ENCODE results near the gene CSRP1. TPM values are rescaled to one million over a fixed set of nuclear protein-coding genes. Genes with fewer than 3 reads are reported as not detected.

Gene CSRP1
- polyA plus RNA-seq, 2 of the 4 experiments (the other 2 are of a cell fraction) = 277 to 655 TPM

DNA sequence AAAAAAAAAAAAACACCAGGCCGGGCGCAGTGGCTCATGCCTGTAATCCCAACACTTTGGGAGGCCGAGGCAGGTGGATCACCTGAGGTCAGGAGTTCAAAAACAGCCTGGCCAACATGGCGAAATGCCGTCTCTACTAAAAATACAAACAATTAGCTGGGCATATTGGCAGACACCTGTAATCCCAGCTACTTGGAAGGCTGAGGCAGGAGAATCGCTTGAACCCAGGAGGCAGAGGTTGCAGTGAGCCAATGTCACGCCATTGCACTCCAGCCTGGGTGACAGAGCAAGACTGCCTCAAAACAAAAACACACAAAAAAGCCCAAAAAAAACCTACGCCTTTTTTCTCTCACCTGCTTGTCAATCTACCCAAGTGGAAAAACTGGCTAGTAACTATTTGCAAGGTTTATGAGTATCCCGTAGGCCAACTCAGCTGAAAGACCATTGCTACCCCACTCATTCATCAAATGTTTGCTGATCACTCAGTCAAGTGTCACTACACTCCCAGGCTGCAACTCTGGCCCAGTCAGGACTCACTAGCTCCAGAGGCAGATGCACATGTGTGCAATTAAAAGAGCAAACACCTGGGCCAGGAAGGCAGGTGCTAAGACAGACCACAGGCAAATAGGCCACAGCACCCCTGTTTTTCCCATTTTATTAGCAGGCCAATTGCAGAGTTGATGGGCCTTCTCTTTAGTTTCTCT, 2.0 kb downstream of the CSRP1 start:
- Histone ChIP-seq H3K4me3 (peak overlapping the region; percentile 66), H3K4me2 (peak overlapping the region; percentile 85), H3K27ac (peak overlapping the region; percentile 87 to 96), H3K9me3 (no peaks in the 10 kb centered on the region), H3K4me1 (peaks cover 68% of the 10 kb centered on the region)
- FAIRE-seq (no peak), DNase-seq (ENCODE audit: low read depth in 1 of 2, low spot score in 1 of 2) (no peak), ATAC-seq (no peak)
- ChIA-PET CTCF (interaction anchor here (0.6 to 49.4 kb wide), 5 partner anchors 9 to 404 kb away, joined by 3 to 1452 read pairs (median 376); partner anchors contain the start of gene CSRP1), POLR2A (interaction anchor here (2.4 kb wide), 1 partner anchor 16 kb away, joined by 16 read pairs; no protein-coding TSS in a partner anchor)
- WGBS (ENCODE audit: missing lambda C conversion rate) = 76% methylated on average over 9 of the region's 9 CpGs
- TF ChIP-seq, protein P1, sequence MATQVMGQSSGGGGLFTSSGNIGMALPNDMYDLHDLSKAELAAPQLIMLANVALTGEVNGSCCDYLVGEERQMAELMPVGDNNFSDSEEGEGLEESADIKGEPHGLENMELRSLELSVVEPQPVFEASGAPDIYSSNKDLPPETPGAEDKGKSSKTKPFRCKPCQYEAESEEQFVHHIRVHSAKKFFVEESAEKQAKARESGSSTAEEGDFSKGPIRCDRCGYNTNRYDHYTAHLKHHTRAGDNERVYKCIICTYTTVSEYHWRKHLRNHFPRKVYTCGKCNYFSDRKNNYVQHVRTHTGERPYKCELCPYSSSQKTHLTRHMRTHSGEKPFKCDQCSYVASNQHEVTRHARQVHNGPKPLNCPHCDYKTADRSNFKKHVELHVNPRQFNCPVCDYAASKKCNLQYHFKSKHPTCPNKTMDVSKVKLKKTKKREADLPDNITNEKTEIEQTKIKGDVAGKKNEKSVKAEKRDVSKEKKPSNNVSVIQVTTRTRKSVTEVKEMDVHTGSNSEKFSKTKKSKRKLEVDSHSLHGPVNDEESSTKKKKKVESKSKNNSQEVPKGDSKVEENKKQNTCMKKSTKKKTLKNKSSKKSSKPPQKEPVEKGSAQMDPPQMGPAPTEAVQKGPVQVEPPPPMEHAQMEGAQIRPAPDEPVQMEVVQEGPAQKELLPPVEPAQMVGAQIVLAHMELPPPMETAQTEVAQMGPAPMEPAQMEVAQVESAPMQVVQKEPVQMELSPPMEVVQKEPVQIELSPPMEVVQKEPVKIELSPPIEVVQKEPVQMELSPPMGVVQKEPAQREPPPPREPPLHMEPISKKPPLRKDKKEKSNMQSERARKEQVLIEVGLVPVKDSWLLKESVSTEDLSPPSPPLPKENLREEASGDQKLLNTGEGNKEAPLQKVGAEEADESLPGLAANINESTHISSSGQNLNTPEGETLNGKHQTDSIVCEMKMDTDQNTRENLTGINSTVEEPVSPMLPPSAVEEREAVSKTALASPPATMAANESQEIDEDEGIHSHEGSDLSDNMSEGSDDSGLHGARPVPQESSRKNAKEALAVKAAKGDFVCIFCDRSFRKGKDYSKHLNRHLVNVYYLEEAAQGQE (IDR thresholded peaks at IDR 0.05) = no peak
- TF ChIP-seq HOXB13 (CRISPR knock-in tag; IDR thresholded peaks at IDR 0.05; ENCODE audit: low read depth) = peak; percentile 81
- no peak for TF ChIP-seq TFCP2L1 (CRISPR knock-in tag; IDR thresholded peaks at IDR 0.05)
- 0 out of 2 replicates have a peak, but pooled peaks have one; percentile 37 for TF ChIP-seq ZSCAN20 (CRISPR knock-in tag; IDR thresholded peaks at IDR 0.05)
- TF ChIP-seq ZNF302 (CRISPR knock-in tag; IDR thresholded peaks at IDR 0.05) = peak; percentile 77; the same call in 1 of the 2 replicates
- TF ChIP-seq, protein P2, sequence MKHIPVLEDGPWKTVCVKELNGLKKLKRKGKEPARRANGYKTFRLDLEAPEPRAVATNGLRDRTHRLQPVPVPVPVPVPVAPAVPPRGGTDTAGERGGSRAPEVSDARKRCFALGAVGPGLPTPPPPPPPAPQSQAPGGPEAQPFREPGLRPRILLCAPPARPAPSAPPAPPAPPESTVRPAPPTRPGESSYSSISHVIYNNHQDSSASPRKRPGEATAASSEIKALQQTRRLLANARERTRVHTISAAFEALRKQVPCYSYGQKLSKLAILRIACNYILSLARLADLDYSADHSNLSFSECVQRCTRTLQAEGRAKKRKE (CRISPR knock-in tag; IDR thresholded peaks at IDR 0.05; ENCODE audit: low read depth) = 0 out of 2 replicates have a peak, but pooled peaks have one; percentile 40
- peak; percentile 81 for TF ChIP-seq HEYL (CRISPR knock-in tag; IDR thresholded peaks at IDR 0.05)
- peak; percentile 48; the same call in 1 of the 2 replicates for TF ChIP-seq EHF (CRISPR knock-in tag; IDR thresholded peaks at IDR 0.05)
- TF ChIP-seq RARB (CRISPR knock-in tag; IDR thresholded peaks at IDR 0.05) = 0 out of 2 replicates have a peak, but pooled peaks have one; percentile 38
- TF ChIP-seq NR3C1 (IDR thresholded peaks at IDR 0.05) = no peak

DNA sequence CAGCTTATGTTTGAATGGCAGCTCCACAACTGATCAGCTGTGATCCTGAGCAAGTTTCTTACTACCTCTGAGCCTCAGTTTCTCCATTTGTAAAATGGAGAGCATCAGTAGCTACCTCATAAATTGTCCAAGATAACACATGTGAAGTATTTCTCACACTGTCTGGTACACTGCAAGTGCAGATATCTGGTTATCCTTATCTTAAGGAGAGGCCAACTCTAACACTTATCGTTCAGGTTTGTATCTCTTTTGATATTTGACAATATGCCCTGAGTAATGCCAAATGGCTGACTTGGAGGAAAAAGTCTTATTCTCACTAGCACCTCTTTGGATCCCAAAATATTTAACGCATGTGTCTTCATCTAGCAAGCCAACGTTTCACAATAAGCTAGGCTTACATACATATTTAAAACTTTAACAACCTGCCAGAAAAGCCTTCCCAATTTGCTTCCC, 2.7 kb downstream of the CSRP1 start:
- 50% methylated on average over 3 of the region's 3 CpGs for WGBS (ENCODE audit: missing lambda C conversion rate)
- no peaks in the 10 kb centered on the region for H3K9me3 ChIP-seq
- FAIRE-seq (no peak), DNase-seq (ENCODE audit: low read depth in 1 of 2, low spot score in 1 of 2) (no peak), ATAC-seq (no peak)
- ChIA-PET POLR2A (interaction anchor here (0.6 to 2.7 kb wide), 6 partner anchors 8 to 42 kb away, joined by 4 to 21 read pairs (median 11); no protein-coding TSS in a partner anchor), CTCF (interaction anchor here (19.8 to 49.4 kb wide), 3 partner anchors 10 to 52 kb away, joined by 376 to 1452 read pairs (median 1452); partner anchors contain the start of gene CSRP1)
- peak overlapping the region; percentile 66 for H3K4me3 ChIP-seq
- peak overlapping the region; percentile 85 for H3K4me2 ChIP-seq
- TF ChIP-seq MAFK (IDR thresholded peaks at IDR 0.05; ENCODE audit: partially characterized antibody) (no peak), ZFP36 (IDR thresholded peaks at IDR 0.05; ENCODE audit: borderline replicate concordance, partially characterized antibody) (no peak), CEBPB (IDR thresholded peaks at IDR 0.05) (no peak), EHF (CRISPR knock-in tag; IDR thresholded peaks at IDR 0.05) (0 out of 2 replicates have a peak, but pooled peaks have one; percentile 56), HOXA7 (CRISPR knock-in tag; IDR thresholded peaks at IDR 0.05) (0 out of 2 replicates have a peak, but pooled peaks have one; percentile 59), RNF2 (IDR thresholded peaks at IDR 0.05; ENCODE audit: borderline replicate concordance, low read depth) (no peak), HDAC2 (IDR thresholded peaks at IDR 0.05) (no peak), ZSCAN20 (CRISPR knock-in tag; IDR thresholded peaks at IDR 0.05) (no peak), ZNF302 (CRISPR knock-in tag; IDR thresholded peaks at IDR 0.05) (no peak), FOSB (CRISPR knock-in tag; IDR thresholded peaks at IDR 0.05) (0 out of 2 replicates have a peak, but pooled peaks have one; percentile 39), HEYL (CRISPR knock-in tag; IDR thresholded peaks at IDR 0.05) (0 out of 2 replicates have a peak, but pooled peaks have one; percentile 53), TFCP2L1 (CRISPR knock-in tag; IDR thresholded peaks at IDR 0.05) (no peak), BHLHE40 (IDR thresholded peaks at IDR 0.05; ENCODE audit: low read depth, low read length) (no peak), CBX8 (IDR thresholded peaks at IDR 0.05) (no peak), HOXB5 (CRISPR knock-in tag; IDR thresholded peaks at IDR 0.05) (0 out of 2 replicates have a peak, but pooled peaks have one; percentile 29), CHD2 (IDR thresholded peaks at IDR 0.05; ENCODE audit: low read length, partially characterized antibody) (no peak), HOXB13 (CRISPR knock-in tag; IDR thresholded peaks at IDR 0.05; ENCODE audit: low read depth) (peak; percentile 45; the same call in 1 of the 2 replicates)
- TF ChIP-seq, protein P3, sequence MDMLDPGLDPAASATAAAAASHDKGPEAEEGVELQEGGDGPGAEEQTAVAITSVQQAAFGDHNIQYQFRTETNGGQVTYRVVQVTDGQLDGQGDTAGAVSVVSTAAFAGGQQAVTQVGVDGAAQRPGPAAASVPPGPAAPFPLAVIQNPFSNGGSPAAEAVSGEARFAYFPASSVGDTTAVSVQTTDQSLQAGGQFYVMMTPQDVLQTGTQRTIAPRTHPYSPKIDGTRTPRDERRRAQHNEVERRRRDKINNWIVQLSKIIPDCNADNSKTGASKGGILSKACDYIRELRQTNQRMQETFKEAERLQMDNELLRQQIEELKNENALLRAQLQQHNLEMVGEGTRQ (IDR thresholded peaks at IDR 0.05) = no peak
- TF ChIP-seq, protein P4, sequence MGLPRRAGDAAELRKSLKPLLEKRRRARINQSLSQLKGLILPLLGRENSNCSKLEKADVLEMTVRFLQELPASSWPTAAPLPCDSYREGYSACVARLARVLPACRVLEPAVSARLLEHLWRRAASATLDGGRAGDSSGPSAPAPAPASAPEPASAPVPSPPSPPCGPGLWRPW (IDR thresholded peaks at IDR 0.05) = no peak
- TF ChIP-seq, protein P2 (CRISPR knock-in tag; IDR thresholded peaks at IDR 0.05; ENCODE audit: low read depth) = no peak
- TF ChIP-seq, protein P5, sequence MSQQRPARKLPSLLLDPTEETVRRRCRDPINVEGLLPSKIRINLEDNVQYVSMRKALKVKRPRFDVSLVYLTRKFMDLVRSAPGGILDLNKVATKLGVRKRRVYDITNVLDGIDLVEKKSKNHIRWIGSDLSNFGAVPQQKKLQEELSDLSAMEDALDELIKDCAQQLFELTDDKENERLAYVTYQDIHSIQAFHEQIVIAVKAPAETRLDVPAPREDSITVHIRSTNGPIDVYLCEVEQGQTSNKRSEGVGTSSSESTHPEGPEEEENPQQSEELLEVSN (IDR thresholded peaks at IDR 0.05; ENCODE audit: borderline replicate concordance, low read depth) = no peak
- TF ChIP-seq, protein P6, sequence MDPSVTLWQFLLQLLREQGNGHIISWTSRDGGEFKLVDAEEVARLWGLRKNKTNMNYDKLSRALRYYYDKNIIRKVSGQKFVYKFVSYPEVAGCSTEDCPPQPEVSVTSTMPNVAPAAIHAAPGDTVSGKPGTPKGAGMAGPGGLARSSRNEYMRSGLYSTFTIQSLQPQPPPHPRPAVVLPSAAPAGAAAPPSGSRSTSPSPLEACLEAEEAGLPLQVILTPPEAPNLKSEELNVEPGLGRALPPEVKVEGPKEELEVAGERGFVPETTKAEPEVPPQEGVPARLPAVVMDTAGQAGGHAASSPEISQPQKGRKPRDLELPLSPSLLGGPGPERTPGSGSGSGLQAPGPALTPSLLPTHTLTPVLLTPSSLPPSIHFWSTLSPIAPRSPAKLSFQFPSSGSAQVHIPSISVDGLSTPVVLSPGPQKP (IDR thresholded peaks at IDR 0.05; ENCODE audit: low read depth, low read length) = no peak
- H3K27ac ChIP-seq = peak overlapping the region; percentile 87 to 96
- H3K4me1 ChIP-seq = peaks cover 75% of the 10 kb centered on the region
